ENCODE measurements around the gene MUC20.
"Not testable (repeated sequence)": the region's sequence is repeated elsewhere in the genome, so short reads cannot be mapped to it uniquely, and the experiment has no call there.

MUC20 gene

DNA sequence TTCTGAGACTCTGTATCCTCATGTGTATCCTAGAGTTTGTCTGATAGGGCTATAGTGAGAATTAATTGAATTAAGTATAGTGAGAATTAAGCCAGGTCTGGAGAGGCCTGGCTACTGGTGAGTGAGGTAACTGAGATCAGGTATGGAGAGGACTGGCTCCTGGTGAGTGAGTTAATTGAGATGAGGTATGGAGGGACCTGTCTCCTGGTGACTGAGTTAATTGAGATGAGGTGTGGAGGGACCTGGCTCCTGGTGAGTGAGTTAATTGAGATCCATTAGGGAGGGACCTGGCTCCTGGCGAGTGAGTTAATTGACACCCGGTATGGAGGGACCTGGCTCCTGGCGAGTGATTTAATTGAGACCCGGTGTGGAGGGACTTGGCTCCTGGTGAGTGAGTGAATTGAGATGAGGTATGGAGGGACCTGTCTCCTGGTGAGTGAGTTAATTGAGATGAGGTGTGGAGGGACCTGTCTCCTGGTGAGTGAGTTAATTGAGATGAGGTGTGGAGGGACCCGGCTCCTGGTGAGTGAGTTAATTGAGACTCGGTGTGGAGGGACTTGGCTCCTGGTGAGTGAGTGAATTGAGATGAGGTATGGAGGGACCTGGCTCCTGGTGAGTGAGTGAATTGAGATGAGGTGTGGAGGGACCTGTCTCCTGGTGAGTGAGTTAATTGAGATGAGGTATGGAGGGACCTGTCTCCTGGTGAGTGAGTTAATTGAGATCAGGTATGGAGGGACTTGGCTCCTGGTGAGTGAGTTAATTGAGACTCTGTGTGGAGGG, 10.5 kb upstream of the MUC20 start:
- not testable (repeated sequence) for H3K4me3 ChIP-seq (ENCODE audit: low read depth, low read length)

- not testable (repeated sequence) for H3K4me3 ChIP-seq (ENCODE audit: low read depth, low read length)
These were observed 9.5 kb upstream of the MUC20 start for GRCh38 chr3:195711091-195711812.

- no peak overlapping the region for H3K4me3 ChIP-seq (ENCODE audit: low read depth, low read length)
These were observed 8.8 kb upstream of the MUC20 start for GRCh38 chr3:195711813-195712534.

DNA sequence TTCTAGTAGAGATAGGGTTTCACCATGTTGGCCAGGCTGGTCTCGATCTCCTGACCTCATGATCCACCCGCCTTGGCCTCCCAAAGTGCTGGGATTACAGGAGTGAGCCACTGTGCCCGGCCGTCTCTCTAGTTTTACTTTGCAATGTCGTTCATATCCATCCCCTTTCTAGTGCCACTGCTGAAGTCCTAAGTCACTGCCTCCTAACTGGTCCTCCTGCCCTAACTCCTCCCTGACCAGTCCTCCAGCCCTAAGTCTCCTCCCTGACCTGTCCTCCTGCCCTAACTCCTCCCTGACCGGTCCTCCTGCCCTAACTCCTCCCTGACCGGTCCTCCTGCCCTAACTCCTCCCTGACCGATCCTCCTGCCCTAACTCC, 8.3 kb upstream of the MUC20 start:
- not testable (repeated sequence) for H3K4me3 ChIP-seq (ENCODE audit: low read depth, low read length)

GRCh38 chr3:195713150-195713549, 7.6 kb upstream of the MUC20 start:
- H3K4me3 ChIP-seq (ENCODE audit: low read depth, low read length) = not testable (repeated sequence)

- no peak overlapping the region for H3K4me3 ChIP-seq (ENCODE audit: low read depth, low read length)
These were observed 6.3 kb upstream of the MUC20 start for GRCh38 chr3:195714380-195715011.

DNA sequence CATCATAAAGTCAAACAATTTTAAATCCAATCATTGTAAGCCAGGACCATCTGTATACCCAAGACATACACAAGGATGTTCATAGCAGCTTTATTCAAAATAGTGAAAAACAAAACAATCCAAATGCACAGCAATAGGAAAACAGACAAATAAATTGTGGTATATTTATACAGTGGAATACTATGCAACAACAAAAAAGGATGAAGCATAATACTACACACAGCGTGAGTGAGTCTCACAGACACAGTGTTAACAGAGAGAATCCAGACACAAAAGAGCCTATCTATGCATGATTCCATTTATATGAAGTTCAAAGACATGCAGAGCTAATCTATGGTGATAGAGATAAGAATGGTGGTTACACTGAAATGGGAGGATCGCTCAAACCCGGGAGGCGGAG, 5.6 kb upstream of the MUC20 start:
- H3K4me3 ChIP-seq (ENCODE audit: low read depth, low read length) = no peak overlapping the region

DNA sequence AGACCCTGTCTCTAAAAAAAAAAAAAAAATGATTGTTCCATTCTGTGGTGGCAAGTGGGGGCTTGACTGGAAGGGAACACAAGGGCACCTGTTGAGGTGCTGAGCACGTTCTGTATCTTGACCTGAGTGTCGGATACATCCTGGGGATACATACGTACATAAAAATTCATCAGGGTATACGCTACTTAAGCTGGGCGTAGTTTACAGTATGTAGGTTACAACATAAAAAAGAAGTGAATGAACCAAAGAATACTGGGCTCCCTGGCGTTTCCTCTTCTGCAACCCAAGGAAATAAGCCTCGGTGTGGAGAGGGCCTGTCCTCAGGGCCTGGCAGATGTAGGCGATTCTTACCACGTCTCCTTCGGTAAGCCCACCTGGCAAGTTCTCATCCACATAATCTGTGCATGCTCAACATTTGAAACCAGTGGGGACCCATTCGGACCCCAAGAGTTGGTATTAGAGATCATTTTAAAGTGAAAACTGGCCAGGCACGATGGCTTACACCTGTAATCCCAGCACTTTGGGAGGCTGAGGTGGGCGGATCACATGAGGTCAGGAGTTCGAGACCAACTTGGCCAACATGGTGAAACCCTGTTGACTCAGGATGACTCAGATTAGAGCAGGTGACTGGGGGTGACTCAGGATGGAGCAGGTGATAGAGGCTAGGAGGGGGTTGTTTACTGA, 5.1 kb upstream of the MUC20 start:
- no peak overlapping the region for H3K4me3 ChIP-seq (ENCODE audit: low read depth, low read length)

- H3K4me3 ChIP-seq (ENCODE audit: low read depth, low read length) = no peak overlapping the region
These were observed 3.4 kb upstream of the MUC20 start for GRCh38 chr3:195717416-195717815.

GRCh38 chr3:195717852-195718476, 2.8 kb upstream of the MUC20 start:
- no peak overlapping the region for H3K4me3 ChIP-seq (ENCODE audit: low read depth, low read length)

DNA sequence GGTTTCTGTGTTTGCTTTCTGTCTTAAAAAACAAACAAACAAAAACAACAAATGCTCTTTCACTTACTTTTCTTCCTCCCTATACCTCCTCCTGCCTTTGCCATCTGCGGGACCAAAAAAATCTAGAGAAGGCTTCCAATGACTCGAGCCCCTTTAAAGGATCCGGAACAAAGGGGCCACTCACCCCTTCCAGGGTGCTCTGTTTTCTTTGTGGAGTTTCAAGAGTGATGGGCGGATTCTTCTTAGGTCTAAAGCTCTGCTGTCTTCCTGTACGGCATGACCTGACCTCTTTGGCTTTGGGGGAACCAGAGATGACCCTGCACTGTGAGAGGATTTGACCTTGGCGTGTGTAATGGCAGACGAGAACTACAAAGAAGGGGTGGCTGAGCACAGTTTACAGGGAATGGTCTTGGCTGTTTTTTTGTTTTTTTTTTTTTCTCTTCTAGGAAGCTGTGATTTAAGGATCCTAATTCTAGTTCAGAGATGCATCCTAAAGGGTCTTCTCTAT, 2.2 kb upstream of the MUC20 start:
- no peak overlapping the region for H3K4me3 ChIP-seq (ENCODE audit: low read depth, low read length)

GRCh38 chr3:195719514-195720254, 1.1 kb upstream of the MUC20 start:
- H3K4me3 ChIP-seq (ENCODE audit: low read depth, low read length) = not testable (repeated sequence)

GRCh38 chr3:195722139-195722995, 1.6 kb downstream of the MUC20 start:
- H3K4me3 ChIP-seq (ENCODE audit: low read depth, low read length) = not testable (repeated sequence)

GRCh38 chr3:195722996-195723345, 2.2 kb downstream of the MUC20 start:
- not testable (repeated sequence) for H3K4me3 ChIP-seq (ENCODE audit: low read depth, low read length)

GRCh38 chr3:195724363-195724762, 3.6 kb downstream of the MUC20 start:
- H3K4me3 ChIP-seq (ENCODE audit: low read depth, low read length) = not testable (repeated sequence)

DNA sequence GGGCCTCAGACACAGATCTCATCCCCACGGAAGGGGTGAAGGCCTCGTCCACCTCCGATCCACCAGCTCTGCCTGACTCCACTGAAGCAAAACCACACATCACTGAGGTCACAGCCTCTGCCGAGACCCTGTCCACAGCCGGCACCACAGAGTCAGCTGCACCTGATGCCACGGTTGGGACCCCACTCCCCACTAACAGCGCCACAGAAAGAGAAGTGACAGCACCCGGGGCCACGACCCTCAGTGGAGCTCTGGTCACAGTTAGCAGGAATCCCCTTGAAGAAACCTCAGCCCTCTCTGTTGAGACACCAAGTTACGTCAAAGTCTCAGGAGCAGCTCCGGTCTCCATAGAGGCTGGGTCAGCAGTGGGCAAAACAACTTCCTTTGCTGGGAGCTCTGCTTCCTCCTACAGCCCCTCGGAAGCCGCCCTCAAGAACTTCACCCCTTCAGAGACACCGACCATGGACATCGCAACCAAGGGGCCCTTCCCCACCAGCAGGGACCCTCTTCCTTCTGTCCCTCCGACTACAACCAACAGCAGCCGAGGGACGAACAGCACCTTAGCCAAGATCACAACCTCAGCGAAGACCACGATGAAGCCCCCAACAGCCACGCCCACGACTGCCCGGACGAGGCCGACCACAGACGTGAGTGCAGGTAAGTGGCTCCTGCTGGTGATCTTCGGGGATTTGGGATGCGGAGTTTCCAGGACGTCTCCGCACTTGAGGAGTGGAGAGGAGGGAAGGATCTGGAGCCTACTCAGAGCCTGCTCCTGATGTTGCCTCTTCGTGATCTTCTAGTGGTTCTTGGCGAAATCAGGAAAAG, 5.3 kb downstream of the MUC20 start:
- not testable (repeated sequence) for H3K4me3 ChIP-seq (ENCODE audit: low read depth, low read length)

- H3K4me3 ChIP-seq (ENCODE audit: low read depth, low read length) = no peak overlapping the region
These were observed 6.9 kb downstream of the MUC20 start for GRCh38 chr3:195727606-195728195.
